Measurements from ENCODE around the gene HSPA12B. TPM values are rescaled to one million over a fixed set of nuclear protein-coding genes. Genes with fewer than 3 reads are reported as not detected.

HSPA12B gene
- total RNA-seq, 4 donors from 2014 or later: 0.75 to 4.1 (median 2.7) TPM

DNA sequence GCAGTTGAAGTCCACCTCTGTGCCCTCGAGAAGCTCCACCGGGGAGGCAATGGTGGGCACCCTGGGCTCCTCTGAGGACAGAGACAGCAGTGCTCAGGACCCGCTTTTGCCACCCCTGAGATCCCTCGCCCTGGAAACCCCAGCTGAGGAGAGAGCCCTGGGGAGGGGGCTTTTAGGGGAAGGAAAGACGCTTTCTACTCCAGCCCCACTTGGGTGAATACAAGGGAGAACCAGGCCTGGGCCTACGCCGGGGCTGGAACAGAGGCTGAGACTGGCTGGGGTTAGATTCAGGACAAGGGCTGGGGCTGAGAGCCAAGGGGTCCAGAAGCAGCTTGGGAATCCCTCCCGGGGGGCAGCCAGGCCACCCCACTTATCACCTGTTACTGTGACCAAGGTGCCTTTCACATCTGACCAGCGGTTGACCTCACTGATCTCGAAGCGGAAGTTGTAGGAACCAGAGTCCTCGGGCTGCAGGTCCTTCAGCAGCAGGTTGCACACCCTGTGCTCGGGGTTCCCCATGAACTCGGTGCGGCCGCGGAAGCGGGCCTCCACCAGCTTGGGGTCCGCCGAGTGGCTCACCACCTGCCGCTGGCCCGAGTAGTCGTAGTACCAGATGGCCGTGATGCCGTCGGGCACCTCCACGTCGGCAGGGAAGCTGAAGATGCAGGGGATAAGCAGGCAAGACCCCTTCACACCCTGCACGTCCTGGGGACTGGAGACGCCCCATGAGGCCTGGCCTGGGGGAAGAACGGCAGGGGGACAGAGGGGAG is 26.3 kb upstream of the HSPA12B start:
- Histone ChIP-seq H3K4me1 (peaks cover 0 to 3% (median 0%) of the 10 kb centered on the region in 4 donors), H3K9me3 (no peaks in the 10 kb centered on the region), H3K36me3 (no peaks in the 10 kb centered on the region), H3K4me3 (no peak overlapping the region), H3K27ac (no peak overlapping the region), H3K27me3 (no peaks in the 10 kb centered on the region)
- DNase-seq: no peak
- TF ChIP-seq POLR2A (IDR thresholded peaks at IDR 0.05) (no peak), POLR2AphosphoS5 (IDR thresholded peaks at IDR 0.05) (no peak), EP300 (IDR thresholded peaks at IDR 0.05; ENCODE audit: low read depth) (no peak)
- TF ChIP-seq, protein P1, sequence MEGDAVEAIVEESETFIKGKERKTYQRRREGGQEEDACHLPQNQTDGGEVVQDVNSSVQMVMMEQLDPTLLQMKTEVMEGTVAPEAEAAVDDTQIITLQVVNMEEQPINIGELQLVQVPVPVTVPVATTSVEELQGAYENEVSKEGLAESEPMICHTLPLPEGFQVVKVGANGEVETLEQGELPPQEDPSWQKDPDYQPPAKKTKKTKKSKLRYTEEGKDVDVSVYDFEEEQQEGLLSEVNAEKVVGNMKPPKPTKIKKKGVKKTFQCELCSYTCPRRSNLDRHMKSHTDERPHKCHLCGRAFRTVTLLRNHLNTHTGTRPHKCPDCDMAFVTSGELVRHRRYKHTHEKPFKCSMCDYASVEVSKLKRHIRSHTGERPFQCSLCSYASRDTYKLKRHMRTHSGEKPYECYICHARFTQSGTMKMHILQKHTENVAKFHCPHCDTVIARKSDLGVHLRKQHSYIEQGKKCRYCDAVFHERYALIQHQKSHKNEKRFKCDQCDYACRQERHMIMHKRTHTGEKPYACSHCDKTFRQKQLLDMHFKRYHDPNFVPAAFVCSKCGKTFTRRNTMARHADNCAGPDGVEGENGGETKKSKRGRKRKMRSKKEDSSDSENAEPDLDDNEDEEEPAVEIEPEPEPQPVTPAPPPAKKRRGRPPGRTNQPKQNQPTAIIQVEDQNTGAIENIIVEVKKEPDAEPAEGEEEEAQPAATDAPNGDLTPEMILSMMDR (IDR thresholded peaks at IDR 0.05): no peak
- in situ Hi-C loops (cut with MboI; ENCODE audit: low pct_ligation_motif_present in 1 of 4, low pct_unique_long_range_greater_than_20kb in 1 of 4, low sequenced_read_pairs in 3 of 4): no loop called here
- intact Hi-C loops (cut with DNase I; ENCODE audit: low total_unique reads): no loop called here
- WGBS, 2 donors (ENCODE audit: low coverage in 1 of 2): 90% methylated on average over 31 of the region's 31 CpGs; no CpG with 5 or more reads in 1 of the 2 donors

DNA sequence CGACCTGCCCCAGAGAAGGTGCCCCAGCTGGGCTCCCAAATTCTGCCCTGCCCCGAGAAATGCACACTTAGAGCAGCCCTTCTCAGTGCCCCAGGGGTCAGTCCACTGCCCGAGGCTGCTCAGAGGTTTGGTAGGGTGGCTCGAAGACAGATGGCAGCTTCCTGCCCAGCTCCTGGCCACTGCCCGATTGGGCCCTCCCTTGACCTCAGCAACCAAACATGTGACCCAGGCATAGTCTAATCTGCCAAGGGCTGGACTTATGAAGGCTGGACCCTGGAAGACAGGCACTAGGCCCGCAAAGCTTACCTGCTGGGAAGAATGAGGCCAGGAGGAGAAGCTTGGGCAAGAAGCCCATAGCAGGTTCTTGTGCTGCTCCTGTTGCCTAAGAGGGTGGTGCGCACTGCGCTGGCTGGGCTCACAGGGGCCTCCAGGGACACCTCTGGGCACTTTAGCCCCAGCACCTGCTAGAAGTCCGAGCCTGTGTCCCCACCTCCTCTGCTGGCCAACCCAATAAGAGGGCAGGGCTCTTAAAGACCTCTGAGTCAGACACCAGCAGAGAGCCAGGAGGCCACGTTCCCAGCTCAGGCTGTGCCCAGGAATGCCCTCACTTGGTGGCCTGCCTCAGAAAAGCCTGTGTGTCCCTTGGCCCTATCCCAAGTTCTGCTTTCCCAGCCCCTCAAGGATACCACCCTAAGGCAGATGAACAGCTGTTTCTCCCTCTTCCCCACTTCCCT is 25.5 kb upstream of the HSPA12B start:
- in situ Hi-C loops (cut with MboI; ENCODE audit: low pct_ligation_motif_present in 1 of 4, low pct_unique_long_range_greater_than_20kb in 1 of 4, low sequenced_read_pairs in 3 of 4): no loop called here
- TF ChIP-seq POLR2A (IDR thresholded peaks at IDR 0.05) (no peak), POLR2AphosphoS5 (IDR thresholded peaks at IDR 0.05) (no peak), EP300 (IDR thresholded peaks at IDR 0.05; ENCODE audit: low read depth) (no peak)
- TF ChIP-seq, protein P1 (IDR thresholded peaks at IDR 0.05): no peak
- WGBS, 2 donors (ENCODE audit: low coverage in 1 of 2): 81% methylated on average over 10 of the region's 10 CpGs; no CpG with 5 or more reads in 1 of the 2 donors
- Histone ChIP-seq H3K4me1 (peaks cover 0 to 3% (median 0%) of the 10 kb centered on the region in 4 donors), H3K4me3 (no peak overlapping the region), H3K36me3 (no peaks in the 10 kb centered on the region), H3K27ac (no peak overlapping the region), H3K27me3 (no peaks in the 10 kb centered on the region), H3K9me3 (no peaks in the 10 kb centered on the region)
- no peak for DNase-seq
- intact Hi-C loops (cut with DNase I; ENCODE audit: low total_unique reads): no loop called here

DNA sequence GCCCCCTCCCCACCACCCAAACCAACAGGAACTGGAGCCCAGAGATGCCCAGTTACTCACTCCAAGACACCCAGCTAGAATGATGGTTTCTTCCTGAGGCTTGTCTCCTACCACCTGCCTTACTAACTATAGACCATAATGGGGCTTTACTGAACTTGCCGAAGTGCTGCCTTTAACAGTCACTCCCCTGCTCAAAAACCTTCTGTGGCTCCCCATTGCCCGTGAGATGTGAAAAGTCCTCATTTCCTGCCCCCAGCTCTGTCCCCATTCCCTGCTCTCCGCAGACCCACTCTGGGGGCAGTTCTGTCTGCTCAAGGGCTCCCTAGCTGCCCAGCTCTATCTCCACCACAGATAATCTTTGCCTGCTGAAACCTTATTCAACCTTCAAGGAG is 25.0 kb upstream of the HSPA12B start:
- H3K36me3 ChIP-seq: no peaks in the 10 kb centered on the region
- H3K4me1 ChIP-seq: peaks cover 0 to 3% (median 0%) of the 10 kb centered on the region in 4 donors
- in situ Hi-C loops (cut with MboI; ENCODE audit: low pct_ligation_motif_present in 1 of 4, low pct_unique_long_range_greater_than_20kb in 1 of 4, low sequenced_read_pairs in 3 of 4) (no loop called here), intact Hi-C loops (cut with DNase I; ENCODE audit: low total_unique reads) (no loop called here)
- no peak overlapping the region for H3K4me3 ChIP-seq
- TF ChIP-seq, protein P1 (IDR thresholded peaks at IDR 0.05): no peak
- no peak for TF ChIP-seq POLR2AphosphoS5 (IDR thresholded peaks at IDR 0.05)
- TF ChIP-seq EP300 (IDR thresholded peaks at IDR 0.05; ENCODE audit: low read depth): no peak
- no peak for TF ChIP-seq POLR2A (IDR thresholded peaks at IDR 0.05)
- WGBS, 2 donors (ENCODE audit: low coverage in 1 of 2): 85% methylated on average over 3 of the region's 3 CpGs; no CpG with 5 or more reads in 1 of the 2 donors
- no peaks in the 10 kb centered on the region for H3K27me3 ChIP-seq
- H3K9me3 ChIP-seq: no peaks in the 10 kb centered on the region
- no peak for DNase-seq
- no peak overlapping the region for H3K27ac ChIP-seq

DNA sequence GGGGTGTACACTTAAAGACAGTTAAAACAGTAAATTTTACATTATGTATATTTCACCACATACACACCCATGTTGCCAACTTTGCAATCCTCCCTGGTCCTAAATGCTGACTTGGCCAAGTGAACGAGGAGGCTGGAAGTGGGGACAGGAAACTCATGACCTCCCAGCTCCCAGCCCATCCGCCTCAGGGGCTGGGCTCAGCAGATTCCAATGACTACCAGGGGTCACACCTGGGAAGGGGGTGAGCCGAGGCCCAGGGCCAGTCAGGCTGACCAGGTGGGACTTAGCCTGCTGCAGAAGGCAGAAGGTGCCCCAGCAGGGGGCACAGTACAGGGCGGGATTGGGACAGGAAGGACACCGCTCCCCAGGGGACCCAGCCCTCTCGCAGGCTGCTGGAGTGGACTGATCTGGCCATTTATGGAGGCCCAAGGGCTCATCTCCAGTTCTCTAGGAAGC is 22.4 kb upstream of the HSPA12B start:
- no peaks in the 10 kb centered on the region for H3K36me3 ChIP-seq
- no peak overlapping the region for H3K4me3 ChIP-seq
- peak overlapping the region in 2 of 4 donors; percentile 1 to 36 for H3K27ac ChIP-seq
- peaks cover 0 to 3% (median 0%) of the 10 kb centered on the region in 4 donors for H3K4me1 ChIP-seq
- TF ChIP-seq POLR2A (IDR thresholded peaks at IDR 0.05) (no peak), EP300 (IDR thresholded peaks at IDR 0.05; ENCODE audit: low read depth) (no peak), POLR2AphosphoS5 (IDR thresholded peaks at IDR 0.05) (no peak)
- TF ChIP-seq, protein P1 (IDR thresholded peaks at IDR 0.05): no peak
- no peak for DNase-seq
- no peaks in the 10 kb centered on the region for H3K9me3 ChIP-seq
- no peaks in the 10 kb centered on the region for H3K27me3 ChIP-seq
- intact Hi-C loops (cut with DNase I; ENCODE audit: low total_unique reads) (loop anchor here (1.0 kb wide), 1 partner anchor 35 kb away; no protein-coding TSS in a partner anchor), in situ Hi-C loops (cut with MboI; ENCODE audit: low pct_ligation_motif_present in 1 of 4, low pct_unique_long_range_greater_than_20kb in 1 of 4, low sequenced_read_pairs in 3 of 4) (no loop called here)
- 51% methylated on average over 6 of the region's 6 CpGs; no CpG with 5 or more reads in 1 of the 2 donors for WGBS, 2 donors (ENCODE audit: low coverage in 1 of 2)
